Measurements from ENCODE around the gene NRTN.

GRCh38 chr19:5809053-5809452, 4.2 kb downstream of the NRTN start:
- TF ChIP-seq CREB5 (CRISPR knock-in tag; IDR thresholded peaks at IDR 0.05; ENCODE audit: low read depth), result no peak
- no peak for TF ChIP-seq TCF4 (CRISPR knock-in tag; IDR thresholded peaks at IDR 0.05; ENCODE audit: borderline replicate concordance)
- TF ChIP-seq ARNTL (CRISPR knock-in tag; IDR thresholded peaks at IDR 0.05; ENCODE audit: borderline replicate concordance, low read depth), result no peak
- no peak for TF ChIP-seq CSDC2 (CRISPR knock-in tag; IDR thresholded peaks at IDR 0.05)
- TF ChIP-seq TOX (CRISPR knock-in tag; IDR thresholded peaks at IDR 0.05; ENCODE audit: borderline replicate concordance), result no peak

All from SK-N-SH treated with all-trans-retinoic acid at 6 μM for 48 hours (cell line).